Neural progenitor cell (in vitro differentiated cells): ENCODE measurements around the gene YWHAH.
A peak's percentile ranks its signal among the peaks of the same experiment; 100 is the strongest.

Source experiments
- CTCF ChIP-seq: fragments of 200-600 bp; sonication (generic); IDR thresholded peaks from 2 replicates; pipeline ENCODE4 v1.5.1; 2017; ENCODE audit warnings: antibody characterized with exemption, mild to moderate bottlenecking
- EZH2phosphoT487 ChIP-seq: fragments of 200-600 bp; sonication (generic); IDR thresholded peaks from 2 replicates; pipeline ENCODE4 v1.6.1; 2017; ENCODE audit warnings: antibody characterized with exemption

DNA sequence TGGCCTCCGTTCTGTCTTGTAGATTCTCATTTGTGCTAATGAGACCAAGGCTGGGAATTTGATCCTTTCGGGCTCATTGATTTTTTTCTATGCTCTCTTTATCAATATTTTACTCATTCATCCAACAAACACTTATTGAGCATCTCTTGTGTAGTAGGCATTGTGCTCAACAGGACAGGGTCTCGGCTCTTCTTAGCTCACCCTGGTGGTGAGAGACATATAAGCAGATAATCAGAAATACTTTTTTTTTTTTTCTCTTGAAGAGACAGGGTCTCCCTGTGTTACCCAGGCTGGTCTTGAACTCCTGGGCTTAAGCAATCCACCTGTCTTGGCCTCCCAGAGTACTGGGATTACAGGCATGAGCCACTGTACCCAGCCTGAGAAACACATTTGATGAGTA, 50.7 kb downstream of the YWHAH start:
- TF ChIP-seq CTCF (peak; percentile 49), EZH2phosphoT487 (no peak)
